Cardiac fibroblast (primary cell): ENCODE results near the gene CLCN2.

Experiments used
- DNase-seq, 2 donors: peaks; one replicate each; pipeline versions ENCODE4 v3.0.0 to v3.0.0-alpha.2; 2010; ENCODE audit warnings: low read depth in 2 of 2
- H3K4me3 ChIP-seq, 2 donors: replicated peaks in 1 of 2; 1 replicate in 1 of 2; 2 replicates in 1 of 2; pipeline ENCODE4 v1.5.1; 2011; ENCODE audit warnings: low read depth in 2 of 2, low read length in 2 of 2, mild to moderate bottlenecking in 2 of 2, moderate library complexity in 1 of 2
- CTCF ChIP-seq: IDR thresholded peaks from one replicate; pipeline ENCODE4 v1.5.1; 2011; ENCODE audit warnings: low read depth, mild to moderate bottlenecking, low read length, inconsistent platforms

CLCN2 gene

DNA sequence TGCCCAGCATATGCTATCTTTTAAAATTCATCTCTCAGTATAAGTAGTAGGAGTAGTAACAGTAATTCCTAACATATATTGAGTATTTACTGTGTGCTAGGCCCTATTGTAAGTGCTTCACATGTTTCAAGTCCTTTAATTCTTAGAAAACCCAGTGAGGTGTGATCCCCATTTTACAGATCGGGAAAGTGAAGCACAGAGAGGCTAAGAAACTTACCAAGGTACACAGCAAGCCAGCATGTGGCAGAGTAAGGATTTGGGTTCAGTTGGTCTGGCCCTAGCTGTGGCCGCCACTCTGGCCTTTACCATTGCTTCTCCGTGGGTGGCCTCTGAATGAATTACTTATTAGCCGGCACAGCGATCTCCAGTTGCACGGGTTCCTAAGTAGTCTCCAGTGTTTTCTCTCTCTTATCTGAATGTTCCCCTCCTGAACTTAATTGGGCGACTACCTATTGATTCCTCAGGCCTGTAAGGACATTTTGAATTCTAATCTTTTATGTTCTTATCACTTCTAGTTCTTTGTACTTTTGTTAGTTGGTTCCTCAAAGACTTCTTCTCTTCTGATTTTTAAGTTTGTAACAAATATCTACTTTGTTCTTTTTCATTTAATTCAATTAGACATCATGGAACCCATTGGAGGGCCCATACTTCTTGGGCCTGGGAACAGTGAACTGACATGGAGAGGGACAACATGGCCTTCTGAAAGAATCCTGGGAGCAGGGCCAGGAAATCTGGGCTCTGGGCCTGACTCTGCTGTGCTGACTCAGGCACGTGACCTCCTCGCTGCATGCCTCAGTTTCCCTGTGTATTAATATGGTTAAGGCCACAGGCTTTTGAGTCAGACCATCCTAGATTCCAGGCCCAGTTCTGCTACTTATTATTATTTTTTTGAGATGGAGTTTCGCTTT lies 11.6 kb downstream of the CLCN2 start:
- no peak for DNase-seq
- H3K4me3 ChIP-seq: no peak overlapping the region
- no peak for TF ChIP-seq CTCF

GRCh38 chr3:184348057-184348382 lies 13.4 kb downstream of the CLCN2 start:
- no peak for TF ChIP-seq CTCF
- no peak overlapping the region for H3K4me3 ChIP-seq
- no peak for DNase-seq

DNA sequence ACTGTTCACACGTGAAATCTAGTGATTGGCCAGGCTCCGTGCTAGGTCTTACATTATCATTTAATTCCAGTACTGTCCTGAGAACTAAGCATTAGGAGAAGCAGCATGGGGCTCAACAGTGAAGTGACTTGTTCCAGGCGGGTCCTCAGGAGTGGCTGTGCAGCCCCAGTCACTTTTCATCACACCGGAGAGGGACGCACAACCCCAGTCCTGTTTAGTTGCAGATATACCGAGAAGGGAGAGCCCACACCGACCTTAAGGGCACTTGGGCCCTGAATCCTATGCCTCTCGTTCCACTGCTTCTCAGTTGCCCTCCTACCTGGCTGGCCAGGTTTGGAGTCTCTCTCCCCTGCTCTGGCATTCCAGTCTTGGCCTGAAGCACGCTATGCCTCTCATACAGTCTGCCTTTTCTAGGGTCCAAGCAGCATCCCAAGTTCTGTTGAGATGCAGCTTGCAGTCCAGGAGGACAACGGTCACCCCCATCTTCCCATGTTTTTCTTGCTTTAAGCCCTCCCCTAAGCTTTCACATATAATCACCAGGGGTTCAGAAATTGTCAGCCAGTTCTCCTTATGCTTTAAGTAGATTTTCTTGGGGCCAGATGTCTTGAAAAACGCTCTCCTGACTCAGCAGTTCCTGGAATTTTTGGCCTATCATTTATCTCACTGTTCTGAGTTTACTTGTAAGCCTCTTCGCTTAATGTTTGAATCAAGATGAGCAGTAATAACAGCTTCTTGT lies 13.9 kb downstream of the CLCN2 start:
- no peak for TF ChIP-seq CTCF
- DNase-seq: peak in 1 of 2 donors; percentile 63

DNA sequence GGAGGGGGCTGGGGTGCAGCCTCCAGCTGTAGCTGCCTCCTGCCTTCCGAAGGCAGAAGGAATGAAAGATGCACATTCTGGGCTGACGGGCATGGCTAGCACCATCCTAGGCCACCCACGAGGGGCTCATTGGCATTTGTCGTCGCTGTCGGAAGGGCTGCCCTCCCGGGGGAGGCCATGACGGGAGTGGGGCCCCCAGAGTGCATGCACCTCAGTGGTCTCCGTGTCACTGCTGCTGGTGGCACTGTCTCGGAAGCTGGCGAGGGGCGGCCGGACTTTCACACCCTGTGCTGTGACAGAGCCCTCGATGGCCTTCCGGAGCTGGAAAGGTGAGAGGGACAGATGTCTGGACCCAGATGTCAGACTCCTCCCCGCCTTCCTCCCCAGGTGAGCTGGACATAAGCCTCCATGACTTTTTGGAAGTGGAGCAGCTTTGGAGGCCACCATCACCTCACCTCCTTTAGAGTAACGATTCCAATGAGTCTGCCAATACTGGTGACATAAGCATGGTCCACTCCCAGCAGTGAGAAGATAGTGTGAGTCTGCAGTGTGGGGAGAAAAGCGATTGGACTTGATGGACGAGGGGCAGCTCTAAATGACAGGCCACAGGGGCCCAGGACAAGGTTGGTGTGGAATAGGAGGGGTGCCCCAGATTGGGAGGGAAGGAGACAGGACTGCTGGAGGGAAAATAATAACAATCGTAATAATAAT lies 14.8 kb downstream of the CLCN2 start:
- no peak overlapping the region for H3K4me3 ChIP-seq
- DNase-seq: no peak
- TF ChIP-seq CTCF: no peak

More for the DNA sequence above, 13.9 kb downstream of the CLCN2 start:
- H3K4me3 ChIP-seq: no peak overlapping the region

DNA sequence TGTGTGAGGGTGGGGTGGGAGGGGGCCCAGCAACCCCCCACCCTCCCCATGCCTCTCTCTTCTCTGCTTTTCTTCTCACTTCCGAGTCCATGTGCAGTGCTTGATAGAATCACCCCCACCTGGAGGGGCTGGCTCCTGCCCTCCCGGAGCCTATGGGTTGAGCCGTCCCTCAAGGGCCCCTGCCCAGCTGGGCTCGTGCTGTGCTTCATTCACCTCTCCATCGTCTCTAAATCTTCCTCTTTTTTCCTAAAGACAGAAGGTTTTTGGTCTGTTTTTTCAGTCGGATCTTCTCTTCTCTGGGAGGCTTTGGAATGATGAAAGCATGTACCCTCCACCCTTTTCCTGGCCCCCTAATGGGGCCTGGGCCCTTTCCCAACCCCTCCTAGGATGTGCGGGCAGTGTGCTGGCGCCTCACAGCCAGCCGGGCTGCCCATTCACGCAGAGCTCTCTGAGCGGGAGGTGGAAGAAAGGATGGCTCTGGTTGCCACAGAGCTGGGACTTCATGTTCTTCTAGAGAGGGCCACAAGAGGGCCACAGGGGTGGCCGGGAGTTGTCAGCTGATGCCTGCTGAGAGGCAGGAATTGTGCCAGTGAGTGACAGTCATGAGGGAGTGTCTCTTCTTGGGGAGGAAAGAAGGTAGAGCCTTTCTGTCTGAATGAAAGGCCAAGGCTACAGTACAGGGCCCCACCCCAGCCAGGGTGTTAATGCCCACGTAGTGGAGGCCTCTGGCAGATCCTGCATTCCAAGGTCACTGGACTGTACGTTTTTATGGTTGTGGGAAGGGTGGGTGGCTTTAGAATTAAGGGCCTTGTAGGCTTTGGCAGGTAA lies 15.9 kb downstream of the CLCN2 start:
- H3K4me3 ChIP-seq: no peak overlapping the region
- peak; percentile 60 for TF ChIP-seq CTCF
- DNase-seq: peak; percentile 67 to 70
